SU-DHL-6 (cell line): ENCODE results near the gene ZNF132.
A peak's percentile ranks its signal among the peaks of the same experiment; 100 is the strongest.
"Not testable (repeated sequence)": the region's sequence is repeated elsewhere in the genome, so short reads cannot be mapped to it uniquely, and the experiment has no call there.

Experiments
- H2AFZ ChIP-seq: fragments of 200-600 bp; sonication (generic); 2 replicates; pipeline ENCODE4 v1.6.1; 2014; ENCODE audit warnings: low read depth, mild to moderate bottlenecking, moderate library complexity, mixed read lengths, antibody characterized with exemption, low read length; ENCODE audit not compliant: severe bottlenecking
- H3F3A ChIP-seq: fragments of 200-600 bp; shearing (Covaris generic); 2 replicates; pipeline ENCODE4 v1.6.0; 2016; ENCODE audit warnings: antibody characterized with exemption, mild to moderate bottlenecking; ENCODE audit not compliant: insufficient read depth
- H3K27ac ChIP-seq: fragments of 200-600 bp; sonication (generic); 2 replicates; pipeline ENCODE4 v1.5.1; 2016; ENCODE audit warnings: low read depth, mild to moderate bottlenecking, low read length, moderate library complexity, mixed read lengths
- H3K27me3 ChIP-seq: fragments of 200-600 bp; sonication (generic), shearing (Covaris generic); 2 replicates; pipeline ENCODE4 v1.6.0; 2014; ENCODE audit warnings: mild to moderate bottlenecking, low read length
- H3K36me3 ChIP-seq: fragments of 200-600 bp; sonication (generic); 2 replicates; pipeline ENCODE4 v1.6.1; 2014; ENCODE audit warnings: mild to moderate bottlenecking, low read length, mixed read lengths
- H3K4me2 ChIP-seq: fragments of 300-600, 200-600 bp; shearing (Covaris generic), sonication (generic); 2 replicates; pipeline ENCODE4 v1.6.0; 2014; ENCODE audit warnings: low read length, low read depth, mild to moderate bottlenecking; ENCODE audit not compliant: poor library complexity, severe bottlenecking
- H3K4me3 ChIP-seq: fragments of 200-600 bp; sonication (generic); 2 replicates; pipeline ENCODE4 v1.5.1; 2014; ENCODE audit warnings: antibody characterized with exemption, low read length, mild to moderate bottlenecking, mixed read lengths; ENCODE audit not compliant: insufficient read depth, poor library complexity, severe bottlenecking
- H3K79me2 ChIP-seq: fragments of 200-600 bp; sonication (generic); 2 replicates; pipeline ENCODE4 v1.6.1; 2014; ENCODE audit warnings: mild to moderate bottlenecking, low read length, moderate library complexity; ENCODE audit not compliant: insufficient read depth
- H3K9ac ChIP-seq: fragments of 200-600 bp; sonication (generic); 2 replicates; pipeline ENCODE4 v1.7.0; 2014; ENCODE audit warnings: mild to moderate bottlenecking, low read length
- H3K9me2 ChIP-seq: fragments of 200-600 bp; sonication (generic); replicated peaks from 2 replicates; pipeline ENCODE4 v1.6.1; 2014; ENCODE audit warnings: low read length; ENCODE audit not compliant: insufficient read depth
- H3K9me3 ChIP-seq: fragments of 200-600 bp; sonication (generic); 2 replicates; pipeline ENCODE4 v1.6.1; 2014; ENCODE audit warnings: low read length, mixed read lengths; ENCODE audit not compliant: insufficient read depth
- H4K20me1 ChIP-seq: fragments of 200-600 bp; sonication (generic); 2 replicates; pipeline ENCODE4 v1.6.1; 2014; ENCODE audit warnings: low read depth, mild to moderate bottlenecking, antibody characterized with exemption, low read length, moderate library complexity, mixed read lengths
- EZH2phosphoT487 ChIP-seq: fragments of 200-600 bp; sonication (generic), shearing (Covaris generic); conservative IDR thresholded peaks from 2 replicates; pipeline ENCODE4 v1.6.1; 2018; ENCODE audit warnings: mild to moderate bottlenecking, antibody characterized with exemption, low read length, moderate library complexity, mixed read lengths
- TF ChIP-seq, protein P1 (sequence below): fragments of 200-600 bp; sonication (generic); IDR thresholded peaks from one replicate; pipeline ENCODE4 v1.5.1; 2017; ENCODE audit warnings: antibody characterized with exemption, mild to moderate bottlenecking, low read length, moderate library complexity; ENCODE audit not compliant: insufficient read depth, poor library complexity, severe bottlenecking

Gene ZNF132

DNA sequence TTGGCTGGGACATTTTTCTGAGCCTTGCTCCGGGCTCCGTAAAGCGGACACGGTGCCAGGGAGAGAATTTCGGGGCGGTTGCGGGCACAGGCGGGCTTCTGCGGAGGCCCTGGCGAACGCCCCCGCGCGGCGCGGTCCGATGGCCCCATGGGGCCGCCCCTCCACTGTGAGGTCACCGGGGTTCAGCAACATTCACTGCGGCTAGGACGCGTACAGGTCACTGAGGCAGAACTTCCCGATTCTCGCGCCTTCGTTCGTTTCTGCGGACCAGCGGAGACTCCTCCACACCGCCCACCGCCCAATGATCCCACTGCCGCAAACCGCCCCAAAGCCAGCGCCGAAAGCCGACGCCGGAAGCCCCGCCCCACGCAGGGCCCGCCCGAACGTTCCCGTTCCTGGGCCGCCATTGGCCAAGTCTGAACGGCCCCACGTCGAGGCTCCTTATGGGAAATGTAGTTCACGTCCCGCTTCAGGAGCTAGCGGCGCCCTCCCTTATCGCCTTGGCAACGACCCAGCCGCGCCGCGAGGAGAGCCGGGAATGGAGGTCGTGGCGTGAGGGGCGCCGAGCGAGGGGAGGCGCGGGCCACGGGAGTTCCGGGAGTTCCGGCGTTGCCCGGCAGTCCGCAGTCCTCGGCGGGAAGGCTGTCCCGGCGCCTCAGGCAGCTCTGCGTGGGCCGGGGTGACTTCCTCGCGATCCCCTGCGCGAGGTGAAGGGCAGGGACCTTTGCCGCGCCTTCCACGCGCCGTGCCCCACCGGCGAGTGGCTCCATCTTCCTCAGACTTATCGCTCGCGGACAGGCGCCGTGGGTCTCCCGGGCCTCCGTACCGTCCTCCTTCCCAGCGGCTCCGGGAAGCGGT is 31.6 kb downstream of the ZNF132 start, which contains the start of gene ZNF584:
ZNF584 (plus strand) TSS at position 498 of the 858 bp plus-strand sequence. CDS start 499 bp downstream, outside the sequence.
- peak within 1 kb of the TSS; percentile 67 for H3K4me3 ChIP-seq
- H3K79me2 ChIP-seq: no peaks in the 10 kb centered on the region
- H3K9ac ChIP-seq: peak within 1 kb of the TSS; percentile 72
- no peak for TF ChIP-seq EZH2phosphoT487
- TF ChIP-seq, protein P1, sequence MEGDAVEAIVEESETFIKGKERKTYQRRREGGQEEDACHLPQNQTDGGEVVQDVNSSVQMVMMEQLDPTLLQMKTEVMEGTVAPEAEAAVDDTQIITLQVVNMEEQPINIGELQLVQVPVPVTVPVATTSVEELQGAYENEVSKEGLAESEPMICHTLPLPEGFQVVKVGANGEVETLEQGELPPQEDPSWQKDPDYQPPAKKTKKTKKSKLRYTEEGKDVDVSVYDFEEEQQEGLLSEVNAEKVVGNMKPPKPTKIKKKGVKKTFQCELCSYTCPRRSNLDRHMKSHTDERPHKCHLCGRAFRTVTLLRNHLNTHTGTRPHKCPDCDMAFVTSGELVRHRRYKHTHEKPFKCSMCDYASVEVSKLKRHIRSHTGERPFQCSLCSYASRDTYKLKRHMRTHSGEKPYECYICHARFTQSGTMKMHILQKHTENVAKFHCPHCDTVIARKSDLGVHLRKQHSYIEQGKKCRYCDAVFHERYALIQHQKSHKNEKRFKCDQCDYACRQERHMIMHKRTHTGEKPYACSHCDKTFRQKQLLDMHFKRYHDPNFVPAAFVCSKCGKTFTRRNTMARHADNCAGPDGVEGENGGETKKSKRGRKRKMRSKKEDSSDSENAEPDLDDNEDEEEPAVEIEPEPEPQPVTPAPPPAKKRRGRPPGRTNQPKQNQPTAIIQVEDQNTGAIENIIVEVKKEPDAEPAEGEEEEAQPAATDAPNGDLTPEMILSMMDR: no peak
- H3K27me3 ChIP-seq: no peaks in the 10 kb centered on the region
- H3F3A ChIP-seq: peaks cover 8% of the 10 kb centered on the region; the same call in 1 of the 2 replicates
- H3K9me2 ChIP-seq: no peaks in the 10 kb centered on the region
- no peaks in the 10 kb centered on the region for H3K36me3 ChIP-seq
- no peaks in the 10 kb centered on the region for H3K9me3 ChIP-seq
- no peaks in the 10 kb centered on the region for H4K20me1 ChIP-seq
- peak within 1 kb of the TSS; percentile 51 for H3K27ac ChIP-seq
- H3K4me2 ChIP-seq: peak within 1 kb of the TSS; percentile 73
- H2AFZ ChIP-seq: peak within 1 kb of the TSS; percentile 85

DNA sequence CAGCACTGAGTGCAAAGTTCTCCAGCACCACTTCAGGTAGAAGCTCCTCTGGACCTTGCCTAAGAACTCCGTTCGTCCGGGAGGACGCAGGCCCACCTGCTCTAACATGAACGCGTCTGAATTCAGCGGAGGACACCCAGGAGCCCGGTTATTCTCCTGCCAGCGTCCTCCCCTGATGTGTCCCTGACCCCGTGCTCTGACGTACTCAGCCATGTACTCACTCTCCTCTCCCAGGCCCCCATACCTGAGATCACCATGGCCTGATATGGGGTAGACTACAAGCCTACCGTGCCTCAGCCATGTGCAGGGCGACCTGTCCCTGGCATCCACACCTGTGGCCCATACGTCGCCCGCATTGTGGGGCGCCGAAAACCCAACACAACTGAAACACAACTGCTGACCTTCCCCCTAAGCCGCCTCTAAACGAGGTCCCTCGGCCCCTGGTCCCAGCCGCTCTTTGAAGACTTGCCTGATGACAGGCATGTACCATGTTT is 32.2 kb downstream of the ZNF132 start:
- no peaks in the 10 kb centered on the region for H3K9me2 ChIP-seq
- H3K4me2 ChIP-seq: peak overlapping the region; percentile 73
- TF ChIP-seq, protein P1: no peak
- no peak for TF ChIP-seq EZH2phosphoT487
- peak overlapping the region; percentile 67 for H3K4me3 ChIP-seq
- H3K36me3 ChIP-seq: no peaks in the 10 kb centered on the region
- peak overlapping the region; percentile 72 for H3K9ac ChIP-seq
- H3K27me3 ChIP-seq: no peaks in the 10 kb centered on the region
- peaks cover 8% of the 10 kb centered on the region; the same call in 1 of the 2 replicates for H3F3A ChIP-seq
- no peaks in the 10 kb centered on the region for H3K9me3 ChIP-seq
- no peaks in the 10 kb centered on the region for H3K79me2 ChIP-seq
- no peaks in the 10 kb centered on the region for H4K20me1 ChIP-seq
- peak overlapping the region; percentile 39 for H2AFZ ChIP-seq
- peak overlapping the region; percentile 51 for H3K27ac ChIP-seq

DNA sequence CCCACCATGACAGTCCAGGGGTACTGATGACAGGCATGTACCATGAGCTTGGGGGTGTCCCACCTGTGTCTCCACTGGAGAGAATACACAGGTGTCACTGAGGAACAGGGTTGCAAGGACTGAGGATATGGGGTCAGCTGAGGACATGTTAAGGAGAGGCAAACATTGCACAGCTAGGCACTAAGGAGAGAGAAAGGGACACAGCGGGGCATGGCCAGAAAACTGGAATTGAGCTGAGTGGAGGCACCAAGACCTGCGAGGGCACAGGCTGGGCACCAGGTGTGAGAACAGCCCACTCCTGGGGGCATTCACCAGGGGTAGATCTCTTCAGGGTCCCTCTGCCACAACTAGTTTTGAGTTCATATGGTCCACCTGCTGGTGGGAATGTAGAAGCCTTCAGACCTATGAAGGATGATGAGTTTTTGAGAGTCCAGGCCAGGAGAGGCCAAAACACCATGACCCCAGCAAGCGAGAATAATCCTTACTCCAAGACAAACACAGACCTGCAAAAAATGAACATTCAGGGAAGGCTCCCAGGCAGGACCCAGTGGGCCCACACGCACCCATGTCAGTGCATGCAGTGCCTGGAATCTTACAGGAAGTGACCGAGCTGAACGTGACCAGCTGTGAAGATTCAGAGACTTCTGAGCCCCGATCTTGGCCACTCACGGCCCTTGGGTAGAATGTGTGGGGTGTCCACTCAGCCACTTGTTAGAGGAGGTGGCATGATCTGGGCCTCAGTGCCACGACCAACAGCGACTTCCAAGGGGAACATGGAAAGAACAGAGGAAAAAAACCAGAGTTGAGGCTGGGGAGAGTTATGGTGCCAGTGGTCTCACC is 32.9 kb downstream of the ZNF132 start:
- peak overlapping the region; percentile 73 for H3K4me2 ChIP-seq
- TF ChIP-seq, protein P1: no peak
- TF ChIP-seq EZH2phosphoT487: no peak
- peaks cover 5% of the 10 kb centered on the region; the same call in 1 of the 2 replicates for H3F3A ChIP-seq
- no peaks in the 10 kb centered on the region for H3K36me3 ChIP-seq
- H3K9me2 ChIP-seq: no peaks in the 10 kb centered on the region
- H3K27ac ChIP-seq: no peak overlapping the region
- no peaks in the 10 kb centered on the region for H3K27me3 ChIP-seq
- peak overlapping the region; percentile 72 for H3K9ac ChIP-seq
- H3K9me3 ChIP-seq: no peaks in the 10 kb centered on the region
- no peaks in the 10 kb centered on the region for H3K79me2 ChIP-seq
- H4K20me1 ChIP-seq: no peaks in the 10 kb centered on the region
- H2AFZ ChIP-seq: no peak overlapping the region
- no peak overlapping the region for H3K4me3 ChIP-seq

DNA sequence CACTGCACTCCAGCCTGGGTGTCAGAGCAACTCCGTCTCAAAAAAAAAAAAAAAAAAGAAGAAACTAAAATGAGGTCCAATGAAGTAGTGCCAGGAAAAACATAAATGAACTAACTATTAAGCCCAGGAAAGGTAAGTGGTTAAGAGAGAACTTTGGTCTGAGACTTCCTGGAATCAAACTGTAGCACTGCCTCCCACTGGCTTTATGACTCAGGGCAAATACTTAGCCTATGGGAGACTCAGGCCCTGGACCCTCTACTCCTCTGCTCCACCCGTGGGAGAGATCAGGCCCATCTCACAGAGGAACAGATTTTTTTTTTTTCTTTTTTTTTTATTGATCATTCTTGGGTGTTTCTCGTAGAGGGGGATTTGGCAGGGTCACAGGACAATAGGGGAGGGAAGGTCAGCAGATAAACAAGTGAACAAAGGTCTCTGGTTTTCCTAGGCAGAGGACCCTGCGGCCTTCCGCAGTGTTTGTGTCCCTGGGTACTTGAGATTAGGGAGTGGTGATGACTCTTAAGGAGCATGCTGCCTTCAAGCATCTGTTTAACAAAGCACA is 36.0 kb downstream of the ZNF132 start:
- not testable (repeated sequence) for H3K4me2 ChIP-seq, H4K20me1 ChIP-seq, H3K79me2 ChIP-seq, H3K9me3 ChIP-seq, H2AFZ ChIP-seq, H3K27ac ChIP-seq, H3F3A ChIP-seq, H3K27me3 ChIP-seq, H3K9ac ChIP-seq, H3K9me2 ChIP-seq, H3K36me3 ChIP-seq, H3K4me3 ChIP-seq
